SU-DHL-6 (cell line): ENCODE data around the gene DENND1B.

Experiments
- CTCF ChIP-seq: fragments of 200-600 bp; sonication (generic); IDR thresholded peaks from one replicate; pipeline ENCODE4 v1.5.1; 2017; ENCODE audit warnings: antibody characterized with exemption, mild to moderate bottlenecking, low read length, moderate library complexity; ENCODE audit not compliant: insufficient read depth, poor library complexity, severe bottlenecking
- EZH2phosphoT487 ChIP-seq: fragments of 200-600 bp; sonication (generic), shearing (Covaris generic); conservative IDR thresholded peaks from 2 replicates; pipeline ENCODE4 v1.6.1; 2018; ENCODE audit warnings: mild to moderate bottlenecking, antibody characterized with exemption, low read length, moderate library complexity, mixed read lengths

DNA sequence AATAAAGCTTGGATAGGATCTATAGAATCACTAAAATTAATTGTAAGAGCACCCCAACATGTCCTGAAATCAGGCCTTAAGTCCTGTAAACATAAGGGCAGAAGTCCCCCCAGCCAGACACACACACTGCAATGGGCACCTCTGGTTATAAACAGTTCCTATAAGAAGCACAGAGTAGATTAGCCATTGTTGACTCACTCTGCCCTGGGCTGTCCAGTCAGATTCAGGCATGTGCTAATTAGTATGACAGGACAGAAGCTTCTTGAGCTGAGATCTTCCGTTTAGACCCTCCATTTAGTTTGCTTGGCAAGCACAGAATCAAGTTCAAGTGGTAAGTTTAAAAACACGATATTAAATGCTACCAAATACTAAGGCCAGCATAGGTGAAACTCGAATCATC lies 11.8 kb upstream of the DENND1B start:
- TF ChIP-seq CTCF (no peak), EZH2phosphoT487 (no peak)
